Coronary artery (tissue), 2 donors: ENCODE results near the gene SRBD1.

Source experiments
- DNase-seq: peaks from one replicate; pipeline ENCODE4 v3.0.0-alpha.2; 2017; ENCODE audit warnings: low spot score
- H3K27ac ChIP-seq, 2 donors: fragments of 200-600 bp; sonication (generic); one replicate each; pipeline ENCODE4 v1.5.1; 2016 to 2019
- H3K4me3 ChIP-seq: fragments of 200-600 bp; sonication (generic); 2 replicates; pipeline ENCODE4 v1.5.1; 2016; ENCODE audit warnings: mild to moderate bottlenecking, moderate library complexity
- CTCF ChIP-seq: fragments of 200-600 bp; sonication (generic); IDR thresholded peaks from one replicate; pipeline ENCODE4 v1.5.1; 2019; ENCODE audit warnings: antibody characterized with exemption

Gene SRBD1

DNA sequence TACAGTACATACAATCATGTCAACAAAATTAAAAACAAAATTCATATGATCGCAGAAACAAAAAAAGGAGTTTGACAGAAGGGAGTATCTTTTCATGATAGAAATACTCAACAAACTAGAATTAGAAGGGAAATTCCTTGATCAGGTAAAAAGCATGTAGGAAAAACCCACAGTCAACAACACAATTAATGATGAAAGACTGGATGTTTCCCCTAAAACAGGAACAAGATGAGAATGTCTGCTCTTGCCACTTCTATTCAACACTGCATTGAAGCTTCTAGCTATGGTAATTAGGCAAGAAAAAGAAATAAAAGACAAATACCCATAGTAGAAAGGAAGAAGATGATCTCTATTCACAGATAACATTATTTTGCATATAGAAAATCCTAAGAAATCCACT, 87.1 kb downstream of the SRBD1 start:
- no peak for DNase-seq
- no peak for TF ChIP-seq CTCF
- Histone ChIP-seq H3K27ac (no peak overlapping the region), H3K4me3 (no peak overlapping the region)

GRCh38 chr2:45518546-45518945, 92.5 kb downstream of the SRBD1 start:
- TF ChIP-seq CTCF = no peak
- DNase-seq = no peak
- Histone ChIP-seq H3K27ac (no peak overlapping the region), H3K4me3 (no peak overlapping the region)

DNA sequence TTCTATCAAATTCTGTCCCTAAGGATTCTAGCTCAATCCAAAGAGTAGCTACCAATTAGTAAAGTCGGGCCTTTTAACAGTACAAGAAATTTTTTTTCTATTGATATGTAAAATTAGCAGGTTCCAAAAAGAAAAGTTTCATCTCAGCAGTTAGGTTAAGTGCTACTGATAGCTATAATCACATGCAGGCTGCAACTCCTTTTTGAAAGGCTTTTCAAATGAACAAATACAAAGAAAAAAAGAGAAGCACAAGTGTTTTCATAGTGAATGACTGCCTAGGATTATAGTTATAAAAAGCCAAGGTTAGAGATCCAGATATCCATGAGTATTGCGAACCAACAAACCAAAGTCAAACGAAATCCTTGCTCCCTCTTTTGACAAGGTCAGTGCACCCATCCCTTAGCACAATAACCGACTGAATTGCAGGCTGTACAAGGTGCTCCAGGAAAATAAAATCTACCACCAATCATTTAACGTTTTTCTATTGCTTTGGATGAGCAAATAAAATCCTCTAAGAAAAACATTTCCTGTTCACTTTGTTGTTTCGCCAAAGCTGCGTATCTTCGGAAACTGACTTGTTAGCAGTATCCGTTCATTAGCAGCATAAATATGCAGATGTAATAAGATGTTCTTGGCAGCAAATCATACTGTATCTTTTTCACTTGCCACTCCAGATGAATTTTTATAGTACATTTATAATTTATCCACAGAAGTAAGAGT, 100.2 kb downstream of the SRBD1 start:
- no peak for DNase-seq
- Histone ChIP-seq H3K27ac (no peak overlapping the region), H3K4me3 (no peak overlapping the region)
- no peak for TF ChIP-seq CTCF

- TF ChIP-seq CTCF = no peak
- no peak for DNase-seq
Measured at GRCh38 chr2:45506756-45507155, 104.3 kb downstream of the SRBD1 start.

GRCh38 chr2:45505138-45505537, 105.9 kb downstream of the SRBD1 start:
- Histone ChIP-seq H3K4me3 (no peak overlapping the region), H3K27ac (no peak overlapping the region)
- no peak for DNase-seq
- TF ChIP-seq CTCF = no peak

More at GRCh38 chr2:45506756-45507155, 104.3 kb downstream of the SRBD1 start:
- Histone ChIP-seq H3K4me3 (no peak overlapping the region), H3K27ac (no peak overlapping the region)

GRCh38 chr2:45498661-45499550, 112.2 kb downstream of the SRBD1 start:
- DNase-seq = no peak
- no peak for TF ChIP-seq CTCF
- no peak overlapping the region for H3K27ac ChIP-seq
- H3K4me3 ChIP-seq = no peak overlapping the region
